Liver (tissue), 9 donors: ENCODE measurements around the gene BCL6B. TPM values are rescaled to one million over a fixed set of nuclear protein-coding genes. Genes with fewer than 3 reads are reported as not detected.
A peak's percentile ranks its signal among the peaks of the same experiment; 100 is the strongest.

ENCODE experiments used
- DNase-seq: peaks from one replicate; pipeline ENCODE4 v3.0.0-alpha.2; 2017; ENCODE audit warnings: low spot score
- H3K27ac ChIP-seq, 2 donors: one replicate each; pipeline ENCODE4 v1.7.0; 2013; ENCODE audit warnings: inconsistent platforms in 2 of 2, low read length in 2 of 2, control low read depth in 1 of 2, low read depth in 1 of 2, mild to moderate bottlenecking in 1 of 2
- H3K27me3 ChIP-seq, 4 donors: one replicate each; pipeline versions ENCODE4 v1.6.1 to v1.7.0; 2013; ENCODE audit warnings: low read length in 3 of 4, inconsistent platforms in 1 of 4, mild to moderate bottlenecking in 1 of 4, moderate library complexity in 1 of 4; ENCODE audit not compliant: control insufficient read depth in 4 of 4, insufficient read depth in 4 of 4
- H3K36me3 ChIP-seq, 4 donors: one replicate each; pipeline versions ENCODE4 v1.6.1 to v1.7.0; 2013; ENCODE audit warnings: low read length in 3 of 4, mild to moderate bottlenecking in 3 of 4, low read depth in 1 of 4, moderate library complexity in 1 of 4; ENCODE audit not compliant: control insufficient read depth in 4 of 4, insufficient read depth in 3 of 4
- H3K4me1 ChIP-seq, 4 donors: one replicate each; pipeline versions ENCODE4 v1.6.1 to v1.7.0; 2013; ENCODE audit warnings: low read length in 3 of 4, mild to moderate bottlenecking in 3 of 4, moderate library complexity in 1 of 4; ENCODE audit not compliant: control insufficient read depth in 4 of 4, insufficient read depth in 4 of 4
- H3K4me3 ChIP-seq, 3 donors: one replicate each; pipeline versions ENCODE4 v1.6.1 to v1.7.0; 2013; ENCODE audit warnings: low read length in 3 of 3, control low read depth in 1 of 3, low read depth in 1 of 3, mild to moderate bottlenecking in 1 of 3
- H3K9ac ChIP-seq, 2 donors: one replicate each; pipeline ENCODE4 v1.7.0; 2013; ENCODE audit warnings: low read length in 2 of 2, mild to moderate bottlenecking in 2 of 2, moderate library complexity in 2 of 2, control low read depth in 1 of 2, low read depth in 1 of 2
- H3K9me3 ChIP-seq, 4 donors: one replicate each; pipeline versions ENCODE4 v1.6.1 to v1.7.0; 2013; ENCODE audit warnings: low read length in 3 of 4; ENCODE audit not compliant: control insufficient read depth in 4 of 4
- FOXA1 ChIP-seq: IDR thresholded peaks from 2 replicates; pipeline ENCODE4 v1.6.1; 2016; ENCODE audit warnings: antibody characterized with exemption
- FOXA2 ChIP-seq: IDR thresholded peaks from 2 replicates; pipeline ENCODE4 v1.6.1; 2016; ENCODE audit warnings: antibody characterized with exemption
- GABPA ChIP-seq, 2 donors: IDR thresholded peaks in 1 of 2; conservative IDR thresholded peaks in 1 of 2; 2 replicates each; pipeline ENCODE4 v1.6.1; 2016; ENCODE audit warnings: antibody characterized with exemption in 2 of 2, mild to moderate bottlenecking in 1 of 2, moderate library complexity in 1 of 2
- HNF4A ChIP-seq, 2 donors: conservative IDR thresholded peaks; 2 replicates each; pipeline ENCODE4 v1.6.1; 2016; ENCODE audit warnings: antibody characterized with exemption in 2 of 2, mild to moderate bottlenecking in 2 of 2
- HNF4G ChIP-seq: IDR thresholded peaks from 2 replicates; pipeline ENCODE4 v1.6.1; 2016; ENCODE audit warnings: antibody characterized with exemption
- JUND ChIP-seq, 2 donors: IDR thresholded peaks; 2 replicates each; pipeline ENCODE4 v1.6.1; 2016; ENCODE audit warnings: antibody characterized with exemption in 2 of 2
- NR2F2 ChIP-seq: IDR thresholded peaks from 2 replicates; pipeline ENCODE4 v1.6.1; 2016; ENCODE audit warnings: antibody characterized with exemption
- RAD21 ChIP-seq, 2 donors: IDR thresholded peaks; 2 replicates each; pipeline ENCODE4 v1.6.1; 2016; ENCODE audit warnings: antibody characterized with exemption in 2 of 2, mild to moderate bottlenecking in 2 of 2
- RXRA ChIP-seq, 2 donors: IDR thresholded peaks; 2 replicates each; pipeline ENCODE4 v1.6.1; 2017 to 2018; ENCODE audit warnings: antibody characterized with exemption in 2 of 2, mild to moderate bottlenecking in 1 of 2
- SP1 ChIP-seq: IDR thresholded peaks from 2 replicates; pipeline ENCODE4 v1.6.1; 2018; ENCODE audit warnings: antibody characterized with exemption, mild to moderate bottlenecking
- TAF1 ChIP-seq: conservative IDR thresholded peaks from 2 replicates; pipeline ENCODE4 v1.6.1; 2016; ENCODE audit warnings: antibody characterized with exemption, mild to moderate bottlenecking
- YY1 ChIP-seq: IDR thresholded peaks from 2 replicates; pipeline ENCODE4 v1.6.1; 2016; ENCODE audit warnings: antibody characterized with exemption, mild to moderate bottlenecking
- WGBS: extraction: QIAGEN DNeasy Blood & Tissue Kit; methylation state at CpG from one replicate; pipeline ENCODE4 v1.1.7; 2013; 5-methylcytosine and 5-hydroxymethylcytosine counted together
- polyA plus RNA-seq, 2 donors: library from polyadenylated mRNA; stranded (reverse) in 1 of 2; unstranded in 1 of 2; fragments of 200-250 nt in 1 of 2; fragments of >200 nt in 1 of 2; fragmentation: Nextera tagmentation in 1 of 2; extraction: Ambion mirVana in 1 of 2; gene quantifications; one replicate each; pipeline versions ENCODE4 v1.2.1 to v1.2.3, GENCODE V29; 2013 to 2015
- total RNA-seq, 2 donors: library from RNA; depleted of rRNA; stranded (reverse); fragments of >200 nt; gene quantifications; one replicate each; pipeline ENCODE4 v1.2.3, GENCODE V29; 2014
- TF ChIP-seq, protein P1 (sequence below): IDR thresholded peaks from 2 replicates; pipeline ENCODE4 v1.6.1; 2016; ENCODE audit warnings: antibody characterized with exemption
- TF ChIP-seq, protein P2 (sequence below): IDR thresholded peaks from 2 replicates; pipeline ENCODE4 v1.6.1; 2016; ENCODE audit warnings: antibody characterized with exemption, mild to moderate bottlenecking
- TF ChIP-seq, protein P3 (sequence below): IDR thresholded peaks from 2 replicates; pipeline ENCODE4 v1.6.1; 2016; ENCODE audit warnings: antibody characterized with exemption
- TF ChIP-seq, protein P4 (sequence below): IDR thresholded peaks from 2 replicates; pipeline ENCODE4 v1.6.1; 2016; ENCODE audit warnings: antibody characterized with exemption
- donor health status: healthy.
- donor health status: healthy.
- donor health status: healthy.
- donor health status: healthy.
- donor health status: healthy.

The BCL6B gene
- total and polyA plus RNA-seq, 4 donors, result 1.1 to 5.7 (median 1.8) TPM

DNA sequence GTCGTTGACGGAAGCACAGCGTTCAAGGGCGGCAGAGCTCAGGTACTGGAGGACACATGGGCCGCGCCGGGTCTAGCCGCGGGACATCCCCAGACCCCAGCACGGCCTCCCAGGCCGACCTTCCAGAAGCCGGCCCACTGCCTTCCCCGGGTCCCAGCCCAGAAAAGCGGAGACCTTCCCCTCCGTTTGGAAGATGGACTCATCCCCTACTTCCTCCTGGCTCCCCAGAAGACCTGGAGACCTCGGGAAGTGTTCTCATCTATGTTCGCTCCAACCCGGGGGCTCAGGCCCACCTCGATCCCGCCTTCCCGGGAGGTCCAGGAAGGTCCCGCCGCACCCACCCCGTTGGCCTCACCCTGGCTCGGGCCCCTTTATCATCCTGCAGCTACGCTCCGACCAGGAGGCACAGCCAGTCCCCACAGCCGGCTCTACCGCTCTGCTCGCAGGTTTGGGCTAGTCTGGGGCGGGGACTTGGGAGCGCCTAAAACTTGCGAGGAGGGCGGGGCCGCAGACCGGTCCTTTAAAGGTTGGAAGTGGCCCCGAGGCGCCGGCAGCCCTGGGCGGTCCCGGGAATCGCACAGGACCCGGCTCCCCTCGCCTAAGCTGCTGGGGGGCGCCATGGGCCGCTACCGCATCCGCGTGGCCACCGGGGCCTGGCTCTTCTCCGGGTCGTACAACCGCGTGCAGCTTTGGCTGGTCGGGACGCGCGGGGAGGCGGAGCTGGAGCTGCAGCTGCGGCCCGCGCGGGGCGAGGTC lies 27.2 kb upstream of the BCL6B start, which contains the start of gene ALOX12:
Gene ALOX12 (plus strand): TSS at position 550 of the 756 bp plus-strand sequence. CDS start 69 bp downstream, at position 619.
- Histone ChIP-seq H3K9ac (no peak within 1 kb of the TSS), H3K36me3 (peaks cover 2 to 16% (median 9%) of the 10 kb centered on the region in 4 donors), H3K9me3 (no peaks in the 10 kb centered on the region), H3K4me3 (peak within 1 kb of the TSS in 1 of 3 donors; percentile 43), H3K4me1 (peaks cover 2 to 10% (median 5%) of the 10 kb centered on the region in 4 donors), H3K27ac (no peak within 1 kb of the TSS), H3K27me3 (no peaks in the 10 kb centered on the region)
- no peak for TF ChIP-seq YY1
- no peak for TF ChIP-seq FOXA2
- no peak for TF ChIP-seq SP1
- TF ChIP-seq, protein P1, sequence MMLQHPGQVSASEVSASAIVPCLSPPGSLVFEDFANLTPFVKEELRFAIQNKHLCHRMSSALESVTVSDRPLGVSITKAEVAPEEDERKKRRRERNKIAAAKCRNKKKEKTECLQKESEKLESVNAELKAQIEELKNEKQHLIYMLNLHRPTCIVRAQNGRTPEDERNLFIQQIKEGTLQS, result no peak
- TF ChIP-seq RXRA (IDR thresholded peaks at IDR 0.05), result no peak
- TF ChIP-seq, protein P2, sequence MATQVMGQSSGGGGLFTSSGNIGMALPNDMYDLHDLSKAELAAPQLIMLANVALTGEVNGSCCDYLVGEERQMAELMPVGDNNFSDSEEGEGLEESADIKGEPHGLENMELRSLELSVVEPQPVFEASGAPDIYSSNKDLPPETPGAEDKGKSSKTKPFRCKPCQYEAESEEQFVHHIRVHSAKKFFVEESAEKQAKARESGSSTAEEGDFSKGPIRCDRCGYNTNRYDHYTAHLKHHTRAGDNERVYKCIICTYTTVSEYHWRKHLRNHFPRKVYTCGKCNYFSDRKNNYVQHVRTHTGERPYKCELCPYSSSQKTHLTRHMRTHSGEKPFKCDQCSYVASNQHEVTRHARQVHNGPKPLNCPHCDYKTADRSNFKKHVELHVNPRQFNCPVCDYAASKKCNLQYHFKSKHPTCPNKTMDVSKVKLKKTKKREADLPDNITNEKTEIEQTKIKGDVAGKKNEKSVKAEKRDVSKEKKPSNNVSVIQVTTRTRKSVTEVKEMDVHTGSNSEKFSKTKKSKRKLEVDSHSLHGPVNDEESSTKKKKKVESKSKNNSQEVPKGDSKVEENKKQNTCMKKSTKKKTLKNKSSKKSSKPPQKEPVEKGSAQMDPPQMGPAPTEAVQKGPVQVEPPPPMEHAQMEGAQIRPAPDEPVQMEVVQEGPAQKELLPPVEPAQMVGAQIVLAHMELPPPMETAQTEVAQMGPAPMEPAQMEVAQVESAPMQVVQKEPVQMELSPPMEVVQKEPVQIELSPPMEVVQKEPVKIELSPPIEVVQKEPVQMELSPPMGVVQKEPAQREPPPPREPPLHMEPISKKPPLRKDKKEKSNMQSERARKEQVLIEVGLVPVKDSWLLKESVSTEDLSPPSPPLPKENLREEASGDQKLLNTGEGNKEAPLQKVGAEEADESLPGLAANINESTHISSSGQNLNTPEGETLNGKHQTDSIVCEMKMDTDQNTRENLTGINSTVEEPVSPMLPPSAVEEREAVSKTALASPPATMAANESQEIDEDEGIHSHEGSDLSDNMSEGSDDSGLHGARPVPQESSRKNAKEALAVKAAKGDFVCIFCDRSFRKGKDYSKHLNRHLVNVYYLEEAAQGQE, result no peak
- TF ChIP-seq, protein P3, sequence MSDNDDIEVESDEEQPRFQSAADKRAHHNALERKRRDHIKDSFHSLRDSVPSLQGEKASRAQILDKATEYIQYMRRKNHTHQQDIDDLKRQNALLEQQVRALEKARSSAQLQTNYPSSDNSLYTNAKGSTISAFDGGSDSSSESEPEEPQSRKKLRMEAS, result no peak
- no peak for TF ChIP-seq GABPA (IDR thresholded peaks at IDR 0.05 in 1 of 2, conservative IDR thresholded peaks at IDR 0.05 in 1 of 2)
- DNase-seq, result peak; percentile 64
- 24% methylated on average over 64 of the region's 64 CpGs for WGBS

DNA sequence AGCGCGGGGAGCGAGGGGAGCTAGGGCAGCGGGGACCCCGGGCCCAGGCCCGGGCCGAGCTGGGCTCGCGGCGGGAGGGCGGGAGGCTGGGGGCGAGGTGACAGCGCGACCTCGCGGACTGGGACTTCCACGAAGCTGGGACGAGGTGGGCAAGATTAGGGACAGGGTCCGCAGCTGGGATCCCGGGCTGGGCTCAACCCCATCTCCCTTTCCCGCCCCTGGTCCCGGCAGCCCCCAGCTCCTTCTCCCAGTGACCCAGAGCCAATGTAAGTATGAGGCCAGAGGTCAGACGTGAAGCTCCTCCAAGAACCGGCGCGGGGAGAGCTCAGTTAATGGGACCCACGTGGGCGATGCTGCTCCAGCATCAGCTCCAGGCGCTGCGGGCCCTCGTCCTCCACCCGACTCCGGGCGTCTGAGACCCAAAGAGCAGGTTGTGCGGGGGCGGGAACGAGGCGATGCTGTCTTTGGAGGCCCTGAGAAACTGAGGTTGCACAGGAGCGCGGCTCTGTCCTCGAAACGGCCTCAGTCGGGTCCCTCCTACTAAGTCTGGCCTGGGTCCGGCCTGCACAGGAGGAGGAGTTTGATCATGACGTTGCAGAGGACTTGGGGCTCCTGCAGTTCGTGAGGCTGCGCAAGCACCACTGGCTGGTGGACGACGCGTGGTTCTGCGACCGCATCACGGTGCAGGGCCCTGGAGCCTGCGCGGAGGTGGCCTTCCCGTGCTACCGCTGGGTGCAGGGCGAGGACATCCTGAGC lies 26.4 kb upstream of the BCL6B start:
- no peak for TF ChIP-seq HNF4A (conservative IDR thresholded peaks at IDR 0.05)
- TF ChIP-seq FOXA1, result no peak
- TF ChIP-seq HNF4G, result no peak
- TF ChIP-seq JUND (IDR thresholded peaks at IDR 0.05), result no peak
- TF ChIP-seq, protein P3, result no peak
- no peak for TF ChIP-seq RXRA (IDR thresholded peaks at IDR 0.05)
- TF ChIP-seq YY1, result no peak
- TF ChIP-seq SP1, result no peak
- TF ChIP-seq, protein P1, result no peak
- TF ChIP-seq RAD21 (IDR thresholded peaks at IDR 0.05), result no peak
- TF ChIP-seq, protein P4, sequence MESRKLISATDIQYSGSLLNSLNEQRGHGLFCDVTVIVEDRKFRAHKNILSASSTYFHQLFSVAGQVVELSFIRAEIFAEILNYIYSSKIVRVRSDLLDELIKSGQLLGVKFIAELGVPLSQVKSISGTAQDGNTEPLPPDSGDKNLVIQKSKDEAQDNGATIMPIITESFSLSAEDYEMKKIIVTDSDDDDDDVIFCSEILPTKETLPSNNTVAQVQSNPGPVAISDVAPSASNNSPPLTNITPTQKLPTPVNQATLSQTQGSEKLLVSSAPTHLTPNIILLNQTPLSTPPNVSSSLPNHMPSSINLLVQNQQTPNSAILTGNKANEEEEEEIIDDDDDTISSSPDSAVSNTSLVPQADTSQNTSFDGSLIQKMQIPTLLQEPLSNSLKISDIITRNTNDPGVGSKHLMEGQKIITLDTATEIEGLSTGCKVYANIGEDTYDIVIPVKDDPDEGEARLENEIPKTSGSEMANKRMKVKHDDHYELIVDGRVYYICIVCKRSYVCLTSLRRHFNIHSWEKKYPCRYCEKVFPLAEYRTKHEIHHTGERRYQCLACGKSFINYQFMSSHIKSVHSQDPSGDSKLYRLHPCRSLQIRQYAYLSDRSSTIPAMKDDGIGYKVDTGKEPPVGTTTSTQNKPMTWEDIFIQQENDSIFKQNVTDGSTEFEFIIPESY, result no peak
- TF ChIP-seq TAF1, result no peak
- no peak for TF ChIP-seq GABPA (IDR thresholded peaks at IDR 0.05 in 1 of 2, conservative IDR thresholded peaks at IDR 0.05 in 1 of 2)
- TF ChIP-seq NR2F2, result no peak
- TF ChIP-seq, protein P2, result no peak
- no peaks in the 10 kb centered on the region for H3K9me3 ChIP-seq
- peak overlapping the region in 1 of 3 donors; percentile 43 for H3K4me3 ChIP-seq
- H3K27me3 ChIP-seq, result no peaks in the 10 kb centered on the region
- no peak for DNase-seq
- WGBS, result 63% methylated on average over 58 of the region's 58 CpGs
- peaks cover 2 to 19% (median 9%) of the 10 kb centered on the region in 4 donors for H3K36me3 ChIP-seq
- no peak overlapping the region for H3K27ac ChIP-seq
- no peak overlapping the region for H3K9ac ChIP-seq
- peaks cover 2 to 10% (median 5%) of the 10 kb centered on the region in 4 donors for H3K4me1 ChIP-seq
